Natural killer cell (primary cell): ENCODE results near the gene GAN. TPM values are rescaled to one million over a fixed set of nuclear protein-coding genes. Genes with fewer than 3 reads are reported as not detected.
"Not testable (repeated sequence)": the region's sequence is repeated elsewhere in the genome, so short reads cannot be mapped to it uniquely, and the experiment has no call there.

Experiments used
- ATAC-seq, 3 donors: fragments of 150-1000 bp in 2 of 3; fragments of 200-7000 bp in 1 of 3; cut with Tn5 transposase; 1 replicate in 1 of 3; 2 replicates in 2 of 3; pipeline ENCODE4 v1.10.0; 2021; ENCODE audit warnings: mild to moderate bottlenecking in 2 of 3, moderate library complexity in 2 of 3
- DNase-seq, 2 donors: peaks; one replicate each; pipeline versions ENCODE4 v3.0.0 to v3.0.0-alpha.2; 2013 to 2021; ENCODE audit warnings: mixed read lengths in 1 of 2
- H3K27ac ChIP-seq: one replicate; pipeline ENCODE4 v1.5.1; 2013; ENCODE audit warnings: mild to moderate bottlenecking, low read length
- H3K27me3 ChIP-seq: one replicate; pipeline ENCODE4 v1.6.1; 2013; ENCODE audit warnings: low read length; ENCODE audit not compliant: control insufficient read depth, insufficient read depth
- H3K36me3 ChIP-seq: one replicate; pipeline ENCODE4 v1.6.1; 2013; ENCODE audit warnings: low read length; ENCODE audit not compliant: control insufficient read depth, insufficient read depth
- H3K4me1 ChIP-seq: one replicate; pipeline ENCODE4 v1.6.1; 2013; ENCODE audit warnings: low read length; ENCODE audit not compliant: control insufficient read depth, insufficient read depth
- H3K4me3 ChIP-seq: one replicate; pipeline ENCODE4 v1.5.1; 2013; ENCODE audit warnings: low read length
- H3K9me3 ChIP-seq: one replicate; pipeline ENCODE4 v1.6.1; 2013; ENCODE audit warnings: low read length; ENCODE audit not compliant: control insufficient read depth, insufficient read depth
- H3K27ac Mint-ChIP-seq, 2 donors: one replicate each; pipeline ENCODE4 v1.8.0; 2022; ENCODE audit warnings: mild to moderate bottlenecking in 2 of 2, mixed read lengths in 2 of 2, moderate library complexity in 1 of 2
- H3K27me3 Mint-ChIP-seq, 2 donors: one replicate each; pipeline ENCODE4 v1.8.0; 2022; ENCODE audit warnings: low read depth in 2 of 2, mixed read lengths in 2 of 2
- H3K36me3 Mint-ChIP-seq: one replicate; pipeline ENCODE4 v1.8.0; 2022; ENCODE audit warnings: mixed read lengths
- H3K4me1 Mint-ChIP-seq, 2 donors: one replicate each; pipeline ENCODE4 v1.8.0; 2022; ENCODE audit warnings: mixed read lengths in 2 of 2
- H3K4me3 Mint-ChIP-seq: one replicate; pipeline ENCODE4 v1.8.0; 2022; ENCODE audit warnings: mild to moderate bottlenecking, moderate library complexity, mixed read lengths
- H3K9me3 Mint-ChIP-seq, 2 donors: one replicate each; pipeline ENCODE4 v1.8.0; 2022; ENCODE audit warnings: mixed read lengths in 2 of 2
- WGBS: methylation state at CpG from one replicate; pipeline ENCODE4 v1.1.7; 2013; ENCODE audit warnings: missing lambda C conversion rate; ENCODE audit not compliant: insufficient coverage; 5-methylcytosine and 5-hydroxymethylcytosine counted together
- intact Hi-C: fragments of 100-400 bp; cut with micrococcal nuclease; formaldehyde crosslinking; loops from one replicate; pipeline ENCODE4 v1.14.2; 2022
- total RNA-seq, 4 donors: library from RNA; stranded (reverse); fragments of 120-200 nt in 1 of 4; gene quantifications; one replicate each; pipeline versions ENCODE4 v1.2.3 to v1.2.4, GENCODE V29; 2013 to 2022
- TF ChIP-seq, protein P1 (sequence below): fragments of 200-600 bp; IDR thresholded peaks from one replicate; pipeline ENCODE4 v1.8.0; 2022; ENCODE audit warnings: antibody characterized with exemption

The GAN gene
- total RNA-seq, 3 donors from 2014 or later (not counting 1 experiment from before 2014, with no cell fraction given), result 5.9 to 9.9 (median 7.3) TPM

DNA sequence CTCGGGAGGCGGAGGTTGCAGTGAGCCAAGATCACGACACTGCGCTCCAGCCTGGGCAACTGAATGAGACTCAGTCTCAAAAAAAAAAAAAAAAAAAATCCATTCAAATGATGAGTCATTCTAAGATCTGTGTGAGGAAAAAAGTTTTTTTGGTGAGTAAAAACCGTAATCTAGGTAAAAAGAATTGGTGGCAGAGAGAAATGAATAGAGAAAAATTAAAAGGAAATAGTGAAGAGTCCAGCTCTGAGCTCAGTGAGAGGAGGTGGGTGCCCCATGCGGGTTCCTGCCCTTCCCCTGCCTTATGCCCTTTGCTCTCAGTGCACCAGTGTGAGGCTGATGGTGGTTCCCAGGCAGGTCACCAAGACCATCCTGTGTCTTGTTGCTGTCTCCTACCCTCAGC lies 20.9 kb downstream of the GAN start:
- H3K9me3 Mint-ChIP-seq, result no peaks in the 10 kb centered on the region
- H3K36me3 ChIP-seq, result no peaks in the 10 kb centered on the region
- no peaks in the 10 kb centered on the region for H3K27me3 Mint-ChIP-seq
- H3K36me3 Mint-ChIP-seq, result no peaks in the 10 kb centered on the region
- no peak overlapping the region for H3K4me3 ChIP-seq
- DNase-seq (no peak), ATAC-seq (no peak)
- H3K27ac Mint-ChIP-seq, result no peak overlapping the region
- TF ChIP-seq, protein P1, sequence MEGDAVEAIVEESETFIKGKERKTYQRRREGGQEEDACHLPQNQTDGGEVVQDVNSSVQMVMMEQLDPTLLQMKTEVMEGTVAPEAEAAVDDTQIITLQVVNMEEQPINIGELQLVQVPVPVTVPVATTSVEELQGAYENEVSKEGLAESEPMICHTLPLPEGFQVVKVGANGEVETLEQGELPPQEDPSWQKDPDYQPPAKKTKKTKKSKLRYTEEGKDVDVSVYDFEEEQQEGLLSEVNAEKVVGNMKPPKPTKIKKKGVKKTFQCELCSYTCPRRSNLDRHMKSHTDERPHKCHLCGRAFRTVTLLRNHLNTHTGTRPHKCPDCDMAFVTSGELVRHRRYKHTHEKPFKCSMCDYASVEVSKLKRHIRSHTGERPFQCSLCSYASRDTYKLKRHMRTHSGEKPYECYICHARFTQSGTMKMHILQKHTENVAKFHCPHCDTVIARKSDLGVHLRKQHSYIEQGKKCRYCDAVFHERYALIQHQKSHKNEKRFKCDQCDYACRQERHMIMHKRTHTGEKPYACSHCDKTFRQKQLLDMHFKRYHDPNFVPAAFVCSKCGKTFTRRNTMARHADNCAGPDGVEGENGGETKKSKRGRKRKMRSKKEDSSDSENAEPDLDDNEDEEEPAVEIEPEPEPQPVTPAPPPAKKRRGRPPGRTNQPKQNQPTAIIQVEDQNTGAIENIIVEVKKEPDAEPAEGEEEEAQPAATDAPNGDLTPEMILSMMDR, result no peak
- no peaks in the 10 kb centered on the region for H3K4me1 ChIP-seq
- intact Hi-C loops, result no loop called here
- no peak overlapping the region for H3K4me3 Mint-ChIP-seq
- H3K27me3 ChIP-seq, result no peaks in the 10 kb centered on the region
- H3K9me3 ChIP-seq, result no peaks in the 10 kb centered on the region
- no peak overlapping the region for H3K27ac ChIP-seq
- WGBS, result 84% methylated on average over 4 of the region's 6 CpGs
- H3K4me1 Mint-ChIP-seq, result peaks cover 5 to 17% of the 10 kb centered on the region in 2 donors

DNA sequence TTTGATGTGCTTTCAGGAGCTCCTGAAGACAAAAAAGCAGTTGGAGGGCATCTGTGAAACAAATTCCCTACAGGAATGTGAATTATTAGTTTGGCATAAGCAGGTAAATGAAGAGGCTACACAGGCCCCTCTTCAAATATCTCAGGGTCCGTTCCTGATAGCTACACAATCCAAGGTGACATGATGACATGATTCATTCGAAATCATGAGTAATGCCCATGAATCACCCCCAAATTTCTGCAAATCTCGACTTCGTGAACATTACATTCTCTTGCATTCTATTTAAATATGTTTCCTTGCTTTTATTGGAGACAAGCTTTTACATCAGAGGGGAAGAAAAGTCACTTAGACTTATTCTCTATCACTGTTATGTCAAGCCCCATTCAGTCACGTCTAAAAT lies 22.3 kb downstream of the GAN start:
- Histone ChIP-seq H3K27ac (no peak overlapping the region), H3K27me3 (no peaks in the 10 kb centered on the region), H3K36me3 (no peaks in the 10 kb centered on the region), H3K4me1 (no peaks in the 10 kb centered on the region), H3K4me3 (no peak overlapping the region), H3K9me3 (no peaks in the 10 kb centered on the region)
- TF ChIP-seq, protein P1, result no peak
- H3K4me3 Mint-ChIP-seq, result no peak overlapping the region
- no peaks in the 10 kb centered on the region for H3K36me3 Mint-ChIP-seq
- H3K27me3 Mint-ChIP-seq, result no peaks in the 10 kb centered on the region
- intact Hi-C loops, result no loop called here
- 94% methylated on average over 4 of the region's 5 CpGs for WGBS
- H3K4me1 Mint-ChIP-seq, result peaks cover 5 to 17% of the 10 kb centered on the region in 2 donors
- H3K27ac Mint-ChIP-seq, result no peak overlapping the region
- no peak for DNase-seq
- no peaks in the 10 kb centered on the region for H3K9me3 Mint-ChIP-seq
- no peak for ATAC-seq

DNA sequence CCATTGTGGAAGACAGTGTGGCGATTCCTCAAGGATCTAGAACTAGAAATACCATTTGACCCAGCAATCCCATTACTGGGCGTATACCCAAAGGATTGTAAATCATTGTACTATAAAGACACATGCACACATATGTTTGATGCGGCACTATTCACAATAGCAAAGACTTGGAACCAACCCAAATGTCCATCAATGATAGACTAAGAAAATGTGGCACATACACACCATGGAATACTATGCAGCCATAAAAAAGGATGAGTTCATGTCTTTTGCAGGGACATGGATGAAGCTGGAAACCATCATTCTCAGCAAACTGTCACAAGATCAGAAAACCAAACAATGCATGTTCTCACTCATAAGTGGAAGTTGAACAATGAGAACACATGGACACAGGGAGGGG lies 30.4 kb downstream of the GAN start:
- H3K4me1 ChIP-seq, H3K9me3 ChIP-seq, DNase-seq, H3K4me3 Mint-ChIP-seq, H3K27me3 Mint-ChIP-seq, H3K27ac Mint-ChIP-seq, intact Hi-C loops, H3K27me3 ChIP-seq, H3K27ac ChIP-seq, H3K4me1 Mint-ChIP-seq, H3K4me3 ChIP-seq, ATAC-seq, H3K36me3 ChIP-seq: not testable (repeated sequence)
- peaks cover 21% of the 10 kb centered on the region for H3K36me3 Mint-ChIP-seq
- H3K9me3 Mint-ChIP-seq, result peaks cover 4 to 12% of the 10 kb centered on the region in 2 donors
- 95% methylated on average over 2 of the region's 3 CpGs for WGBS

DNA sequence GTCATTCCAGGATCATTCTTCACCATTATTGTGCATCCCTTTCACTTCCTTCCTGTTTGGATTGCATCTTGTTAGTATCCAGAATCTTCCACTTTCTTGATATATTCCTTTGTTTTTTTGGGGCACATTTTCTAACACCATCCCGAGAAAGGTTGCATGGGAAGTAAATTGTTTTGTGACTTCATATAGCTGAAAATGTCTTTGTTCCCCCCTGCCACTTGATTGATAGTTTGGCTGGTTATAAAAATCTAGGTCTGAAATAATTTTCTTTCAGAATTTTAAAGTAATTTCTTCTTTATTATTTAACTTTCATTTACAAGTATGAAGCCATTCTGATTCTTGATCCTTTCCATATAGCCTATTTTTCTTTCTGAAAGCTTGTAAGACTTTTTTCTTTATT lies 32.7 kb downstream of the GAN start:
- no peaks in the 10 kb centered on the region for H3K27me3 Mint-ChIP-seq

More for the DNA sequence above, 32.7 kb downstream of the GAN start:
- intact Hi-C loops, result no loop called here
- H3K4me3 ChIP-seq, result no peak overlapping the region
- TF ChIP-seq, protein P1, result no peak
- H3K36me3 ChIP-seq, result no peaks in the 10 kb centered on the region
- DNase-seq (no peak), ATAC-seq (no peak)
- H3K36me3 Mint-ChIP-seq, result peaks cover 21% of the 10 kb centered on the region
- no peaks in the 10 kb centered on the region for H3K4me1 ChIP-seq
- H3K9me3 ChIP-seq, result peaks cover 6% of the 10 kb centered on the region
- no peaks in the 10 kb centered on the region for H3K27me3 ChIP-seq
- peaks cover 4 to 12% of the 10 kb centered on the region in 2 donors for H3K9me3 Mint-ChIP-seq
- H3K27ac ChIP-seq, result no peak overlapping the region
- H3K27ac Mint-ChIP-seq, result no peak overlapping the region
- peaks cover 0 to 8% of the 10 kb centered on the region in 2 donors for H3K4me1 Mint-ChIP-seq
- H3K4me3 Mint-ChIP-seq, result no peak overlapping the region
- no CpG with 5 or more reads among the region's 1 CpG for WGBS
